ENCODE results near the gene IGSF21. TPM values are rescaled to one million over a fixed set of nuclear protein-coding genes. Genes with fewer than 3 reads are reported as not detected.

The IGSF21 gene
- total RNA-seq, 1 donor from 2014 or later: not detected

GRCh38 chr1:18240906-18241305, 133.3 kb downstream of the IGSF21 start:
- H3K36me3 Mint-ChIP-seq (ENCODE audit: insufficient read depth): no peaks in the 10 kb centered on the region
- no peak for TF ChIP-seq CTCF (IDR thresholded peaks at IDR 0.05; ENCODE audit: unreplicated experiment)
- H3K9me3 Mint-ChIP-seq (ENCODE audit: low read depth): no peaks in the 10 kb centered on the region
- no peaks in the 10 kb centered on the region for H3K4me1 Mint-ChIP-seq (ENCODE audit: low read depth)
- no peak overlapping the region for H3K4me3 Mint-ChIP-seq (ENCODE audit: low read depth)
- H3K27ac Mint-ChIP-seq: no peak overlapping the region
- no peak for DNase-seq (ENCODE audit: low spot score, unreplicated experiment)
- H3K27me3 Mint-ChIP-seq: peaks cover 31% of the 10 kb centered on the region

GRCh38 chr1:18241891-18242290, 134.3 kb downstream of the IGSF21 start:
- Mint-ChIP-seq H3K27ac (no peak overlapping the region), H3K4me3 (ENCODE audit: low read depth) (no peak overlapping the region), H3K27me3 (peaks cover 25% of the 10 kb centered on the region), H3K4me1 (ENCODE audit: low read depth) (no peaks in the 10 kb centered on the region), H3K36me3 (ENCODE audit: insufficient read depth) (no peaks in the 10 kb centered on the region), H3K9me3 (ENCODE audit: low read depth) (no peaks in the 10 kb centered on the region)
- no peak for DNase-seq (ENCODE audit: low spot score, unreplicated experiment)
- no peak for TF ChIP-seq CTCF (IDR thresholded peaks at IDR 0.05; ENCODE audit: unreplicated experiment)

GRCh38 chr1:18243503-18244175, 136.0 kb downstream of the IGSF21 start:
- H3K27me3 Mint-ChIP-seq: peaks cover 20% of the 10 kb centered on the region
- H3K4me3 Mint-ChIP-seq (ENCODE audit: low read depth): no peak overlapping the region
- no peaks in the 10 kb centered on the region for H3K9me3 Mint-ChIP-seq (ENCODE audit: low read depth)
- H3K36me3 Mint-ChIP-seq (ENCODE audit: insufficient read depth): no peaks in the 10 kb centered on the region
- no peak for DNase-seq (ENCODE audit: low spot score, unreplicated experiment)
- H3K4me1 Mint-ChIP-seq (ENCODE audit: low read depth): no peaks in the 10 kb centered on the region
- no peak overlapping the region for H3K27ac Mint-ChIP-seq
- TF ChIP-seq CTCF (IDR thresholded peaks at IDR 0.05; ENCODE audit: unreplicated experiment): no peak

GRCh38 chr1:18244762-18245161, 137.2 kb downstream of the IGSF21 start:
- H3K36me3 Mint-ChIP-seq (ENCODE audit: insufficient read depth): no peaks in the 10 kb centered on the region
- no peak overlapping the region for H3K27ac Mint-ChIP-seq

GRCh38 chr1:18245647-18246046, 138.0 kb downstream of the IGSF21 start:
- Mint-ChIP-seq H3K4me1 (ENCODE audit: low read depth) (no peaks in the 10 kb centered on the region), H3K27me3 (peaks cover 15% of the 10 kb centered on the region), H3K27ac (no peak overlapping the region), H3K36me3 (ENCODE audit: insufficient read depth) (no peaks in the 10 kb centered on the region), H3K4me3 (ENCODE audit: low read depth) (no peak overlapping the region), H3K9me3 (ENCODE audit: low read depth) (no peaks in the 10 kb centered on the region)
- DNase-seq (ENCODE audit: low spot score, unreplicated experiment): no peak
- TF ChIP-seq CTCF (IDR thresholded peaks at IDR 0.05; ENCODE audit: unreplicated experiment): no peak

More at GRCh38 chr1:18244762-18245161, 137.2 kb downstream of the IGSF21 start:
- TF ChIP-seq CTCF (IDR thresholded peaks at IDR 0.05; ENCODE audit: unreplicated experiment): no peak
- H3K4me3 Mint-ChIP-seq (ENCODE audit: low read depth): no peak overlapping the region
- H3K9me3 Mint-ChIP-seq (ENCODE audit: low read depth): no peaks in the 10 kb centered on the region
- H3K27me3 Mint-ChIP-seq: peaks cover 17% of the 10 kb centered on the region
- DNase-seq (ENCODE audit: low spot score, unreplicated experiment): no peak
- H3K4me1 Mint-ChIP-seq (ENCODE audit: low read depth): no peaks in the 10 kb centered on the region
